ENCODE measurements around the gene AUNIP.

Gene AUNIP

DNA sequence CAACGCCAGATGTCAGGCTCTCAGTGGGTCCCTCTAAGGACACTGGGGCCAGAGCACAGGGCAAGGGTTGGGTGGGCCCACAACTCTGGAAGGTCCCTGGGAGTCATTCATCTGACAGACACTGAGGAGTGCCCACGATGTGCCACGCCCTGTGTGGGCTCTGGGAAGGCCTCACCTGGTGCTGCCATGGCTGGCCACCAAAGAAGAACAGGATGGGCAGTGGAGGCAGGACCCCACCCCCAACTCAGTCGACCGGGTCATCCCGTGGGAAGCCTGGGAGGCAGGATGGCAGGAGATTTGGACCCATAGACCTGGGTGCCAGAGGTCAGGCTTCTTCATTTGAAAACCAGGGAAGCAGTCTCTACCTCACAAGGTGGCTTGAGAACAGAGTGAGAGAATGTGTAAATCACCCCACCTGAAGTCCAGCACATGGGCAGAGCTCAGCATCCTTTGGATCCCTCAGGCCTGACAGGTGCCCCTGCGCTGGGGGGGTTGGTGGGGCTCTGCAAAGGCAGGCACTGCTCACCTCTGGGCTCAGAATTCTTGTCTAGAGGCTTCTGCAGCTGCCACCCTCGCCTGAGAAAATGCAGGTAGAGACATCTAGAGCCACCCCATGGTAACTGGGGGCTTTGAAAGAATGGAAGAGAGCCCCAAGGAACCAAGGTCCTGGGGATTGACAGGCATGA is 60.4 kb downstream of the AUNIP start:
- no peaks in the 10 kb centered on the region for H3K36me3 Mint-ChIP-seq (ENCODE audit: low read depth)
- H3K27me3 Mint-ChIP-seq (ENCODE audit: low read depth, poor library complexity) = peaks cover 38% of the 10 kb centered on the region

DNA sequence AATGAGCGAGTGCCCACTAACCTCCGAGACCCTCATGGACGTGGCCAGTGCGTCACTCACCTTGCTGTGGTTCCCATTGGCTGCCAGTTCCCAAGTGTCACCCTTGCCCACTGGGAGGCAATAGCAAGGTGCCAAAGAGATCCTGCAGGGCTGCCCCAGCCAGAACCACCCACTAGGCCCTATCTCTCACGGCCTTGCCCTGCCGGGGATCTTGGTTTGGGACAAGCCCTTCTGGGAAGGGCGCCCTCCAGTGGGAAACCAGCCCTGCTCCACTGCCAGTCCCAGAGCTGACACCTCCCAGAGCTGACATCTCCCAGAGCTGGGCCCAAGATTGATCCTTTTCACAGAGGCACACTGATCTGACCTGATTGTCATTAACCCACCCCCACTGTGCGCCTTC is 61.3 kb downstream of the AUNIP start:
- Mint-ChIP-seq H3K4me3 (no peak overlapping the region), H3K36me3 (ENCODE audit: low read depth) (no peaks in the 10 kb centered on the region), H3K9me3 (no peaks in the 10 kb centered on the region), H3K27me3 (ENCODE audit: low read depth, poor library complexity) (peaks cover 38% of the 10 kb centered on the region), H3K27ac (no peak overlapping the region), H3K4me1 (peaks cover 62% of the 10 kb centered on the region)
- TF ChIP-seq, protein P1, sequence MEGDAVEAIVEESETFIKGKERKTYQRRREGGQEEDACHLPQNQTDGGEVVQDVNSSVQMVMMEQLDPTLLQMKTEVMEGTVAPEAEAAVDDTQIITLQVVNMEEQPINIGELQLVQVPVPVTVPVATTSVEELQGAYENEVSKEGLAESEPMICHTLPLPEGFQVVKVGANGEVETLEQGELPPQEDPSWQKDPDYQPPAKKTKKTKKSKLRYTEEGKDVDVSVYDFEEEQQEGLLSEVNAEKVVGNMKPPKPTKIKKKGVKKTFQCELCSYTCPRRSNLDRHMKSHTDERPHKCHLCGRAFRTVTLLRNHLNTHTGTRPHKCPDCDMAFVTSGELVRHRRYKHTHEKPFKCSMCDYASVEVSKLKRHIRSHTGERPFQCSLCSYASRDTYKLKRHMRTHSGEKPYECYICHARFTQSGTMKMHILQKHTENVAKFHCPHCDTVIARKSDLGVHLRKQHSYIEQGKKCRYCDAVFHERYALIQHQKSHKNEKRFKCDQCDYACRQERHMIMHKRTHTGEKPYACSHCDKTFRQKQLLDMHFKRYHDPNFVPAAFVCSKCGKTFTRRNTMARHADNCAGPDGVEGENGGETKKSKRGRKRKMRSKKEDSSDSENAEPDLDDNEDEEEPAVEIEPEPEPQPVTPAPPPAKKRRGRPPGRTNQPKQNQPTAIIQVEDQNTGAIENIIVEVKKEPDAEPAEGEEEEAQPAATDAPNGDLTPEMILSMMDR (IDR thresholded peaks at IDR 0.05) = peak; percentile 44
- peak; percentile 52 for DNase-seq

More for the DNA sequence above, 60.4 kb downstream of the AUNIP start:
- Mint-ChIP-seq H3K4me3 (peak overlapping the region; percentile 76), H3K4me1 (peaks cover 61% of the 10 kb centered on the region), H3K27ac (no peak overlapping the region), H3K9me3 (no peaks in the 10 kb centered on the region)
- no peak for DNase-seq
- TF ChIP-seq, protein P1 (IDR thresholded peaks at IDR 0.05) = no peak

DNA sequence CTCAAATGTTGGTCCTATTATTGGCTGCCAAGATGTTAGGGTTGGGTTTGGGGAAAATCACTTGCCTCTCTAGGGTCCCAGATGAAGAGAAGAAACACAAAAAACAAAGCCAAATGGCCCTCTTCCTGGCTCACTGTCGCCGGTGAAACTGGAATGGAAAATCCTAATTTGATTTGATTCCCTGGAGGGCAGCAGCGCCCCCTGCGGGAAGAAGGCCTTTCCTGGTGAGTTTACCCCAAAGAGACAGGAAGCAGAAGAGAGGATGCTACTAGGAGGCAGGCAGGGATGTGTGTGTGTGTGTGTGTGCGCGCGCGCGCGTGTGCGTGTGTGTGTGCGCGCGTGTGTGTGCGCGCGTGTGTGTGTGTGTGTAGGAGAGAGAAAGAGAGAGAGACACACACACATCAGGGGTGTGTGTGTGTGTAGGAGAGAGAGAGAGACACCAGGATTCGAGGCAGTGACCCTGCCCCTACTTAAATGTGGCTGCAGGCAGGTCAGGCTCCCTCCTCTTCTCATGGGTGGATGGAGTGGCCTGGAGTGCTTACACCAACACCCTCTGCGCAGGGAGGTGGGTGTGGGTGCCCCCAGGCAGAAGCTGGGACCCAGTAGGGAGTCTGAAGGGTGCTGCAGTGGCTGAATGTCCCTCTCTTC is 62.3 kb downstream of the AUNIP start:
- no peak overlapping the region for H3K4me3 Mint-ChIP-seq
- H3K27me3 Mint-ChIP-seq (ENCODE audit: low read depth, poor library complexity) = peaks cover 41% of the 10 kb centered on the region
- H3K9me3 Mint-ChIP-seq = no peaks in the 10 kb centered on the region
- H3K4me1 Mint-ChIP-seq = peaks cover 56% of the 10 kb centered on the region
- no peaks in the 10 kb centered on the region for H3K36me3 Mint-ChIP-seq (ENCODE audit: low read depth)
- peak; percentile 92 for DNase-seq
- H3K27ac Mint-ChIP-seq = no peak overlapping the region
- TF ChIP-seq, protein P1 (IDR thresholded peaks at IDR 0.05) = peak; percentile 85

DNA sequence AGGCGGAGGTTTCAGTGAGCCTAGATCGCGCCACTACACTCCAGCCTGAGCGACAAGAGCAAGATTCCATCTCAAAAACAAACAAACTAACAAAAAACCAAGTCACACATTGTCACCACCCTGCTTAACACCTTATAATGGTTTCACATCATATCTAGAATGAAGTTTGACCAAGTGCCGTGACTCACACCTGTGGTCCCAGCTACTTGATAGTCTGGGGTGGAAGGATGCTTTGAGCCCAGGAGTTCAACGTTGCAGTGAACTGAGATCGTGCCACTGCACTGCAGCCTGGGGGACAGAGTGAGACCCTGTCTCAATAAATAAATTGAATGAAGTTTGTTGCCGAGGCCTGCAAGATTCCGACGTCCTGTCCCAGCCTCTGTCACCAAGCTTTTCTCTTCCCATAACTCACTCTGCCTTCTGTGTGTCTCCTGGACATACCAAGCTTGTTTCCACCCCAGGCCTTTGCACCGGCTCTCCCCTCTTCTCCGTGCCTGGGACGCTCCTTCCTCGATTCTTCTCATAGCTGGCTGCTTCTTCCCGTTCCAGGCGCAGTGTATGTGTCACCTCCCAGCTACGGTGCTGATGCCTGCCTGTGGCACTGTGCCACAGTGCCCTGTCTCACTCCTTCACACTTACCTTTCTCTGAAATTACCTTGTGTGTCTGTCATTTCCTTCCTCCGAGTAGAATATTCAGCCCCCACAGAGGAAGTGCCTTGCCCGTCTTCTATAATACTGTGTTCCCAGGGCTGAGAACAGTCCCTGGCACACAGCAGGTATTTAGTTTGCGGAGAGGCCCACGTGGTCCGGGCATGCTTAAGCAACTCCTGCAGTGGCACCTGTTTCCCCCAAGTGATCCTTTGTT is 63.1 kb downstream of the AUNIP start:
- Mint-ChIP-seq H3K27ac (no peak overlapping the region), H3K36me3 (ENCODE audit: low read depth) (no peaks in the 10 kb centered on the region), H3K9me3 (no peaks in the 10 kb centered on the region), H3K27me3 (ENCODE audit: low read depth, poor library complexity) (peaks cover 41% of the 10 kb centered on the region), H3K4me1 (peaks cover 63% of the 10 kb centered on the region), H3K4me3 (no peak overlapping the region)
- no peak for DNase-seq
- TF ChIP-seq, protein P1 (IDR thresholded peaks at IDR 0.05) = no peak

DNA sequence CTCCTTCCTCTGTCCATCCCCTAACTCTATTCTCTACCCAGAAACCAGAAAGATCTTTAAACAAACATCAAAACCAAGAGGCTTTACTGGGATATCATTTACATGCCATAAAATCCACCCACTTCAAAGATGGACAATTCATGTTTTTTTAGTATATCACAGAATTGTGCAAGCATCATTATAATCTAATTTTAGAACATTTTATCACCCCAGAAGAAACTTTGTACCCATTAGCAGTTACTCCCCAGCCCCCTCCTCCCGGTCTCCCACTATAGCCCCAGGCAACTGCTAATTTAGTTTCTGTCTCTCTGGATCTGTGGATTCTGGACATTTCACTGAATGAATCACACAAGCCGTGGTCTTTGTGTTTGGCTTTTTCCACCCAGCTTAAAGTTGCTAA is 64.0 kb downstream of the AUNIP start:
- Mint-ChIP-seq H3K36me3 (ENCODE audit: low read depth) (no peaks in the 10 kb centered on the region), H3K9me3 (no peaks in the 10 kb centered on the region), H3K27me3 (ENCODE audit: low read depth, poor library complexity) (peaks cover 38% of the 10 kb centered on the region), H3K27ac (peak overlapping the region; percentile 1), H3K4me1 (peaks cover 61% of the 10 kb centered on the region), H3K4me3 (no peak overlapping the region)
- no peak for DNase-seq
- TF ChIP-seq, protein P1 (IDR thresholded peaks at IDR 0.05) = no peak

Measured in nephron progenitor cell (in vitro differentiated cells).